NCI-H2171 treated with DMSO at 0.1 percent for 48 hours (cell line): ENCODE measurements around the gene HAPSTR1.

ENCODE experiments used
- DNase-seq: peaks from one replicate; lab custom pipeline; 2025; lab: John Stamatoyannopoulos, UW

The HAPSTR1 gene

DNA sequence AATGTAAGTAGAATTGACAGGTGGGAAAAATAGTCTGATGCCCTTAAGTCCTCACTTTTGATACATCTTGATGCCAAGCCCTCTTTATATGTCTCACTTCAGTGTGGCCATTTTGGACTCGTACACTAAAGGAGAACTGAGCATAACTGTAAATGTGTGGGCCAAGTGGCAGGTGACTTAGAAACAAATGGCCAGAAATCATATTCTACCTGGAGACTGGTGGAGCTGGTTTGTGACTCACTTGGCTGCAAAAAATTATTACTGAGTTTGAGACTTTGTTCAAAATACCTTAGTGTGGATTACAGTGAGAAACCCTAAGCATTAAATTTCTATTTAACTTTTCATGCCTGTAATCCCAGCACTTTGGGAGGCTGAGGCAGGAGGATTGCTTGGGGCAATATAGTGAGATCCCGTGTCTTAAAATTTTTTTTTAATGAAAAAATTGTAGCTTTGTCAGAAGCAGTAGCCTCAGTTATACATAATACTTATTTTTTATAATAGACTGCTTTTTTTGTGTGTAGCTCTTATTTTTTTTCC, 5.0 kb downstream of the HAPSTR1 start:
- DNase-seq: no peak

DNA sequence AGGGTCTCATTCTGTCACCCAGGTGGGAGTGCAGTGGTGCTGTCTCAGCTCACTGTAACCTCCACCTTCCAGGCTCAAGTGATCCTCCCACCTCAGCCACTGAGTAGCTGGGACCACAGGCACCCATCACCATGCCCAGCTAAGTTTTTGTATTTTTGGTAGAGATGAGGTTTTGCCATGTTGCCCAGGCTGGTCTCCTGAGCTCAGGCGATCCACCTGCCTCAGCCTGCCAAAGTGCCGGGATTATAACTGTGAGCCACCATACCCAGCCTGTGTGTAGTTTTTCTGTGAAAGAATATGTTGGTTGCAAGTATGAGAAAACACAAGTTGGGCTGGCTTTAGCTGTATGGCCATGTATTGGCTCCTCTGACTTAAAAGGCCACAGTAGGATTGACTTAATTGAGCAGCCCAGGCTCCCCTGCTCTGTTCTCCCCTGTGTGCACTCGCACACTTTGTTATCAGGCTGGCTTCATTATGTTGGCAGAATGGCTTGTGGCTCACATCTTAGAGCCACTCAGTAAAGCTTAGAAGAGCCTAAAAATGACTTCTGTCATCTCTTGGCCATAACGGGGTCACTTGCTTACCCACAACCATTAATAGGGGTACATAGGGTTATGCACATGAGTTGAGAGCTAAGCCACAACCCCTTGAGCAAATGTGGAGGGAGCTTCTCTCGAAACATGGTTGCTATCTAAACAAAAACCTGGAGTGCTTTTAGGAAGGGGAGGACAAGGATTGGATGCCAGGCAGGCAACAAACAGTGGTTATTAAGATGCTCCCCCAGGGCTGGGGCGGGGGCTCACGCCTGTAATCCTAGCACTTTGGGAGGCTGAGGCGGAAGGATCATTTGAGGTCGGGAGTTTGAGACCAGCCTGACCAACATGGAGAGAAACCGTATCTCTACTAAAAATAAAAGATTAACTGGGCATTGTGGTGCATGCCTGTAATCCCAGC, 6.1 kb downstream of the HAPSTR1 start:
- DNase-seq: no peak

DNA sequence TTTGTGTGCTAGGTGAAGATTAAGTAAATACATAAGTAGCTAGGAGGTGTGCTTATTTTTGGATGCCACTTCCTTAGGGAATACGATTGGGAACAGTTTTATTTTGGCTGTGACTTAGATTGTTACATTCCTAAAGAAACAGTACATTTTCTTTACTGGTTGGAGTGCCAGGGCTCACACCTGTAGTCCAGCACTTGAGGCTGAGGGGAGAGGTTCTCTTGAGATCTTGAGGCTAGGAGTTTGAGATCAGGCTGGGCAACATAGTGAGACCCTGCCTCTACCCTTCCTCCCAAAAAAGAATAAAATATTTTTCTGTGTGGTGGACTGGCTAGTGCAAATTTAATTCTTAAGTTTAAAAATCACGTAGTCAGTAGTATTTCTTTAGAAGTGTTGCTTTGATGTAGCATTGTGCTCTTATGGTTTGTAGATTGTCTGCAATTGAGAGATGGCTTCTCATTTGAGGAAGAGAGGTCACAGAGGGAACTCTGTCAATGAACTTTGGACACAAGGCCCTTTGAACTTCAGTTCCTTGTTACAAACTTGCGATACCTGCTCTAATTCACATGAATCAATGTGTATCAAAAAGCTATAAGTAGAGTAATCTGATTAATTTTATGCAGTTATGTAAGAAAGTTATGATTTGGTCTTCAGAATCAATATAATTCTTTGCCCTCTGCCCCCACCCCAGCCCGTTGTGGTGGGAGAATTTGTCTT, 7.1 kb downstream of the HAPSTR1 start:
- DNase-seq: no peak

DNA sequence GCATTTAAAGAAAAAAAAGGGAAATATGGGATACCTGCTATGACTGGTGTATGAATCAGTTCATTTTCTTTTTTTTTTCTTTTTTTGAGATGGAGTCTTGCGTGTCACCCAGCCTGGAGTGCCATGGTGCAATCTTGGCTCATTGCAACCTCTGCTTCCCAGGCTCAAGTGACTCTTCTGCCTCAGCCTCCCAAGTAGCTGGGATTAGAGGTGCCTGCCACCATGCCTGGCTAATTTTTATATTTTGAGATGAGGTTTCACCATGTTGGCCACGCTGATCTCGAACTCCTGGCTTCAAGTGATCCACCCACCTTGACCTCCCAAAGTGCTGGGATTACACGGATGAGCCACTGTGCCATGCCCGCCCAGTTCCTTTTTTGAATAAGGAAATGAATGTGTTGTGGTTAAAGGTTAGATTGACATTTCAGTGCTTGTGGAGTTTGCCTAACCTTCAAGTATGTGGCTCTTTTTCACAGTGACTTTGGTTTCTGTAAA, 7.7 kb downstream of the HAPSTR1 start:
- no peak for DNase-seq

- DNase-seq: no peak
These were observed 10.9 kb downstream of the HAPSTR1 start for GRCh38 chr16:9102379-9102778.

DNA sequence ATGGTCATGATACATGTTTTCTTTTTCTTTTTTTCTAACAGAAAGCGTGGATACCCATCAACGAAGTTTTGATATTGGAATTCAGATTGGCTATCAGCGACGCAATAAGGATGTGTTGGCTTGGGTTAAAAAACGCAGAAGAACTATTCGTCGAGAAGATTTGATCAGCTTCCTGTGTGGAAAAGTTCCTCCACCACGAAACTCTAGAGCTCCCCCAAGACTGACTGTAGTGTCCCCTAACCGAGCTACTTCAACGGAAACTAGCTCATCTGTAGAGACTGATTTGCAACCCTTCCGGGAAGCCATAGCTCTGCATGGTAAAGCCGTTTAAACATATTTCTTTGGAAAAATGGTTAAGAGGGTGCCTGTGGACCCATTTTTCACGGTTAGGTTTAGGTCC, 11.5 kb downstream of the HAPSTR1 start:
- no peak for DNase-seq

DNA sequence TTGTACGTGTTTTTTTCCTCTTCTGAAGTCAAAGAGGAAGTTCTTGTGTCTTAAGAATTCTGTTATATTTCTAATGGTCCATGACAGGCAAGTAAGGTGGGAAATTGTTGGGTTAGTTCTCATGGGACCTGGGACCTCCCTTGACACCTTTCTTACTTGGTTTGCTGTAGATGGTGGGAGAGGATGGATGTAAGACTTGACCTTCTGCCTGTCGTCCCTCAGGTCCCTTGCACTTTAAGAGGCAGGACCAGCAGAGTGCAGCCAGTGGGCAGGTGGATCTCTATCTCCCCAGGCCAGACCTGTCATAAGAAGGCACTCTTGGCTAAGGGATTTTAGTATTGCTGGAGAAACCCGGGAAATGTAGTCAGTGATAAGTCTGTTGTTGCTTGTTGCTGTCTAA, 12.1 kb downstream of the HAPSTR1 start:
- DNase-seq: no peak

- DNase-seq: no peak
These were observed 13.7 kb downstream of the HAPSTR1 start for GRCh38 chr16:9105189-9105588.

DNA sequence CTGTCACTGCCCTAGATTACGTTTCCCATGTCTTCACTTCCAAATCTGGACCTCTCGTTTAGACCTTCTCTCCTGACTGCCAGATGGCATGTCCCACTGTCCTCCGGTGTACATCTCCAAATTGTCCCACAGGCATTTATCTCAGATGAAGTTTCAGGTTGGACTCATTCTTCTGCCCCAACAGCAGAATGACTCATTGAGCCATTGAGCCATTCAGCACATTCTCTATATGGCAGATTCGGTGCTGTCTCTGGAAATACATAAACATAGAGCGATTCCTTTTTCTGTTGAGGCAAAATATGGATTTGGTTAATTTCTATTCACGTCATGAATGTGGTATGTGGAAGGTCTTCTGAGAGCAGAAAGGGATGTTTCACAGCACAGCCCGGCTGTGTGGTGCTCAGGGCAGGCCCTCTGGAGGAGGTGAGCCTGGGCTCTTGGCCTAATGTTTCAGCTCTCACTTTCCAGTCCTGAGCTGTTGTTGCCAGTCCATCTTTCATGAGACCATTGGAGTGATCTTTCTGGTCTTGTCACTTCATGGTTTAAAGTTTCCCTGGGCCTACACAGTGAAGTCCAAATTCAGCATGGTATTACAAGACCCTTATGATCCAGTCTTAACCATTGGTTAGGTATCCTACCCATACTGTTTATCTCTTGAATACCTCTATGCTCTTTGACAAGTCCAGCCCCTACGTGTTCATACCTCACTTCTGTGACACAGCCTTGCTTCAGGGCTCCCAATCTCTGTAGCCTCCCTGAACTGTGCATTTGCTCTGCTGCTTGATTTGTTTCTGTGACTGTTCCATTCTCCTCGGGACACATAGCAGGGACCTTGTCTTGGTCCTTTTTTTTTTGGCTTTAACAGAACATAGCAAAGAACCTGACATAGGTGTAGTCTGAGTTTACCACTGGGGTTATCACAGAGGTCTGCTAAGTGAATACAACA, 15.9 kb downstream of the HAPSTR1 start:
- no peak for DNase-seq

DNA sequence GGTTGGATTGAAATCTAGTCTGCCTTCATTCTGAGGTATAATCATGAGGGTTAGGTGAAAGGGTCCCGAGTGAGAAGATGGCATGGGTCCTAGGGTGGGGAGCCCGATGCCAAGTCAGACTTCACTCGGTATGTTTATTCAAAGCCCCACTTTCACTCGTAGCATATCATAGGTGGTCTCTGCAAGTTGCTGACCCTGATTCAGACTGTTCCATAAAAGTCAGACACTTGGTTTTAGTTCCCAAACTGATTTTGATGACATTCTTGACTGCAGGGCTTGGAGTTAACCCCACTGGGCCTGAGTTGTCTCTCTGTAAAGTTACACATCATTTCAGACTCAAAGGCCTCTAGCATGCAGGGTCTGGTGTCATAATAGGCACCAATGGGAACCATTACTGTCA, 17.8 kb downstream of the HAPSTR1 start:
- DNase-seq: no peak

DNA sequence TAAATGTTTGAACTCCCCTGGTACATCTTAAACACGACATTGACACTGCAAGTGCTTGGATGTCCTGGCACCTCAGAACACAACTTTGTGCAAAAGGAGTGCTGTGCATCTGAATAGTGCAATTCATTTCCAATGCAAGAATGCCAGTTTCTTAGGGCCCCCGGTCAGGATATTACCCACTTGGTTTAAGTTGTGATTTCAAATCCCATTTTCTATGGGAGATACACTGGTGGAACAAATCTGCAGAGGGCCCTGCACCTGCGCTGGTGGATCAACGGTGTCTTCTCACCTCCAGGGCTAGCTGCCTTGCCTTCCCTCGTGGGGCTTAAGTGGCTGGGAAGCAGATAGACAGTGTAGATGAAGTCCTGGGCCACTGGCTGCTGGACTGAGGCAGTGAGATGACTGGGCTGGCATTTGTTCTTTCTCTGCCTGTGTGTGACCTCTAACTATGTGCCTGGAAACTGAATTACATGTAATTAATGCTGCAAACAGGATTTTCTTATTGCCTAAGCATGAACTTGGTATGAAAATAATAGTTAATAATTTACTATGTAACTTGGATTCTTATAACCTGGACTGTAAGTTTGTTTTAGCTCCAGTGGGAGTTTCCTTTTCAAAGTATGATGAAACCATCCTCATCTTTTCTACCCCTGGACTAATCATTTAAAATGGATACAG, 20.9 kb downstream of the HAPSTR1 start:
- no peak for DNase-seq

DNA sequence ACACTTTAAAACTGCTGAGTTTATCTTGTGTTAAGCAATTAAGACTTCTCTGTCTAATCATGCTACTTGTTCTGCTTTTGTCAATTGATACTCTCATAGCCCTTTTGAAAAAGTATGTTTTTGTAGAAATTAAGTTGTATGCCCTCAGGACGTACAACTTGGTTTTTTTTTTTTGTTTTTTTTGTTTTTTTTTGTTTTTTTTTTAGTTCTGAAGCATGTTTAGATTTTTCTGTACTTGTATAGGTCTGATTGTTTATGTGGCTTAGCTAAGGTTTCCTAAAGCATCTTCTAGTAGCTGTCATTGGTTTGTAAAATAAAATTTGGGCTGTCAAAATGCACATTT, 21.4 kb downstream of the HAPSTR1 start:
- DNase-seq: no peak

DNA sequence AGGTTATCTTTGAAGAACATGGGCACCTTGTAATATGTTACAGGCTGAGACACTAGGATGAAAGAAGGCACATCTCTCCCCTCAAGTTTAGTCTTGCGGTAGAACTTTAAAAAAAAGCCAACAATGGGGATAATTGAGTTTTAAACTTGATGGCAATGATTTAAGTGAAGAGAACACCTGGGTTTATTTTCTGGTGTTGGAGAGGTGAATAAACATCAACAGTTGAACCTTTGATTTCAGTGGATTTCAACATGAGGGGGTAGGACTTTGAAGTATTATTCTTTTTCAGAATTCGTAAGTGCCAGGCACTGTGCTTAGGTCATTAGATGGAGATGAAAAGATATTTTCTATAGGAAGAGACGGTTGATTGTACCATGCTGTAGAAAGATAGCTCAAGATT, 22.3 kb downstream of the HAPSTR1 start:
- no peak for DNase-seq

GRCh38 chr16:9114112-9114511, 22.7 kb downstream of the HAPSTR1 start:
- no peak for DNase-seq

GRCh38 chr16:9114842-9115241, 23.4 kb downstream of the HAPSTR1 start:
- DNase-seq: no peak

GRCh38 chr16:9115277-9115676, 23.8 kb downstream of the HAPSTR1 start:
- DNase-seq: no peak

GRCh38 chr16:9116141-9116540, 24.7 kb downstream of the HAPSTR1 start:
- no peak for DNase-seq

GRCh38 chr16:9118170-9118569, 26.7 kb downstream of the HAPSTR1 start:
- no peak for DNase-seq

GRCh38 chr16:9119795-9120194, 28.4 kb downstream of the HAPSTR1 start:
- DNase-seq: no peak

GRCh38 chr16:9122342-9122741, 30.9 kb downstream of the HAPSTR1 start:
- no peak for DNase-seq

GRCh38 chr16:9122969-9123368, 31.5 kb downstream of the HAPSTR1 start:
- DNase-seq: no peak
